GM18870 (cell line): ENCODE measurements around the gene MICU2.

ENCODE experiments used
- ATAC-seq: cut with Tn5 transposase; IDR thresholded peaks from one replicate; pipeline ENCODE4 v1.9.1; 2021; ENCODE audit warnings: moderate library complexity; ENCODE audit not compliant: unreplicated experiment

Gene MICU2

GRCh38 chr13:21504379-21504778 lies 99.6 kb downstream of the MICU2 start:
- no peak for ATAC-seq

GRCh38 chr13:21501686-21502085 lies 102.3 kb downstream of the MICU2 start:
- ATAC-seq, result no peak

GRCh38 chr13:21486322-21486721 lies 117.6 kb downstream of the MICU2 start:
- no peak for ATAC-seq

GRCh38 chr13:21483748-21484147 lies 120.2 kb downstream of the MICU2 start:
- ATAC-seq, result no peak

- ATAC-seq, result no peak
Measured at GRCh38 chr13:21481359-21481758, 122.6 kb downstream of the MICU2 start.

- no peak for ATAC-seq
Measured at GRCh38 chr13:21478881-21479808, 124.8 kb downstream of the MICU2 start.

- ATAC-seq, result peak; percentile 80
Measured at GRCh38 chr13:21476893-21477472, 127.0 kb downstream of the MICU2 start.

- no peak for ATAC-seq
Measured at GRCh38 chr13:21475115-21475514, 128.9 kb downstream of the MICU2 start.

GRCh38 chr13:21470785-21471184 lies 133.2 kb downstream of the MICU2 start:
- no peak for ATAC-seq

- no peak for ATAC-seq
Measured at GRCh38 chr13:21466527-21466926, 137.4 kb downstream of the MICU2 start.

GRCh38 chr13:21465710-21466160 lies 138.2 kb downstream of the MICU2 start:
- ATAC-seq, result no peak

- no peak for ATAC-seq
Measured at GRCh38 chr13:21463424-21463823, 140.5 kb downstream of the MICU2 start.

- ATAC-seq, result no peak
Measured at GRCh38 chr13:21461131-21461530, 142.8 kb downstream of the MICU2 start.

- peak; percentile 41 for ATAC-seq
Measured at GRCh38 chr13:21458813-21459701, 144.9 kb downstream of the MICU2 start, which contains the start of gene ZDHHC20. ZDHHC20 (minus strand) TSS chr13:21459303; CDS start chr13:21459171, 132 bp downstream.

- peak; percentile 52 for ATAC-seq
Measured at GRCh38 chr13:21458451-21458812, 145.5 kb downstream of the MICU2 start.

GRCh38 chr13:21453387-21454081 lies 150.4 kb downstream of the MICU2 start:
- no peak for ATAC-seq

GRCh38 chr13:21450936-21451335 lies 153.0 kb downstream of the MICU2 start:
- no peak for ATAC-seq

GRCh38 chr13:21446656-21447055 lies 157.3 kb downstream of the MICU2 start:
- ATAC-seq, result no peak

GRCh38 chr13:21445759-21446158 lies 158.2 kb downstream of the MICU2 start:
- no peak for ATAC-seq

GRCh38 chr13:21443171-21443570 lies 160.8 kb downstream of the MICU2 start:
- no peak for ATAC-seq
